Calu3 (cell line): Measurements from ENCODE around the gene SBF1. TPM values are rescaled to one million over a fixed set of nuclear protein-coding genes. Genes with fewer than 3 reads are reported as not detected.

Source experiments
- BruUV-seq: library from RNA; stranded (reverse); fragments of 400-500 nt; replicated peaks from 2 replicates; lab custom pipeline; 2021; lab: Mats Ljungman, UMichigan
- CTCF ChIA-PET: fragments of 300-600 bp; sonication (Branson Sonifier 250); formaldehyde crosslinking; loops from one replicate; lab custom pipeline; 2022; ENCODE audit warnings: antibody characterized with exemption; lab: Charles Lee
- DNase-seq: peaks from one replicate; pipeline ENCODE4 v3.0.0; 2022
- H3K27ac Mint-ChIP-seq: one replicate; pipeline ENCODE4 v1.8.0; 2022; ENCODE audit warnings: mixed read lengths; ENCODE audit not compliant: unreplicated experiment
- H3K27me3 Mint-ChIP-seq: one replicate; pipeline ENCODE4 v1.8.0; 2022; ENCODE audit warnings: mixed read lengths; ENCODE audit not compliant: unreplicated experiment
- H3K36me3 Mint-ChIP-seq: one replicate; pipeline ENCODE4 v1.8.0; 2022; ENCODE audit warnings: mild to moderate bottlenecking, moderate library complexity, mixed read lengths; ENCODE audit not compliant: insufficient read depth, unreplicated experiment
- H3K4me1 Mint-ChIP-seq: one replicate; pipeline ENCODE4 v1.8.0; 2022; ENCODE audit warnings: mild to moderate bottlenecking, low read depth, mixed read lengths; ENCODE audit not compliant: unreplicated experiment
- H3K4me3 Mint-ChIP-seq: one replicate; pipeline ENCODE4 v1.8.0; 2022; ENCODE audit warnings: mild to moderate bottlenecking, low read depth, moderate library complexity, mixed read lengths; ENCODE audit not compliant: unreplicated experiment
- H3K9me3 Mint-ChIP-seq: one replicate; pipeline ENCODE4 v1.8.0; 2022; ENCODE audit warnings: low read depth, mixed read lengths; ENCODE audit not compliant: unreplicated experiment
- CTCF ChIP-seq: fragments of 200-600 bp; IDR thresholded peaks from one replicate; pipeline ENCODE4 v1.8.0; 2022; ENCODE audit warnings: antibody characterized with exemption; ENCODE audit not compliant: unreplicated experiment
- intact Hi-C: fragments of 100-400 bp; cut with micrococcal nuclease; formaldehyde crosslinking; loops from one replicate; pipeline ENCODE4 v1.10.0; 2022; ENCODE audit not compliant: unreplicated experiment
- total RNA-seq: library from RNA; stranded (reverse); gene quantifications from 2 replicates; pipeline ENCODE4 v1.2.3, GENCODE V29; 2022

SBF1 gene
- total RNA-seq, 1 experiment from 2014 or later: 104 TPM

DNA sequence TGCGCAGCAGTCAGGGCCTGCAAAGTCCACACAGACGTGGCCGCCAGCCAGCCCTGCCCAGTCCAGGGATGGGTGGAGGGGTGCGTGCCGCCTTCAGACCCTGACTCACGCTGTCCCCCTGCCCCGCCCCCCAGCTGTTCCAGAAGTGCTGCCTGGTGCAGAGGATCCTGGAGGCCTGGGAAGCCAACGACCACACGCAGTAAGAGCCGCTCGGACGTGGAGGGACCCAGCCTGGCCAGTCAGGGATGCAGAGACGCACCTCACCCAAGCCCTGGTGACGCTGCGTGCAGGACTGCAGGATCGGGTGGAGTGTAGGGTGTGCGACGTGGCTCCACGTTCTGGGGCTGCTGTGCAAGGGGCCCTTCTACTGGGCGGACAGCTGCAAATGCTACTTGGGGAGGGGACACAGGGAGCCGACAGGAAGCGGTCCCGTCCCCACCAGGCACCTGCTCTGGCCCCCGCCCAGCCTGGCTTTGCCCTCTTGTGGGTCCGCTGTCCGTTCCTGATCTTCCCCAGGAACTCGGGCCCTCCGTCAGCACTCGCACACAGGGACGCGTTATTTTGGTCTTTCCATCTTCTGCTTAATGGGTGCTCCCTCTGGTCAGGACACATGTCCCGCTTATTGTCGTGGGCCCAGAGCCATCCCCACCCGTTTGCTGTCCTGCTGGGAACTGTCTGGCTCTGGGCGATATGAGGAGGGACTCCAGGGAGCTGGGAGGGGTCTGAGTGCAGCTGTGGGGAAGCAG, 42.5 kb downstream of the SBF1 start:
- Mint-ChIP-seq H3K4me1 (no peaks in the 10 kb centered on the region), H3K4me3 (no peak overlapping the region), H3K36me3 (peaks cover 54% of the 10 kb centered on the region), H3K9me3 (no peaks in the 10 kb centered on the region), H3K27ac (no peak overlapping the region), H3K27me3 (no peaks in the 10 kb centered on the region)
- intact Hi-C loops: no loop called here
- TF ChIP-seq CTCF: no peak
- no peak for DNase-seq
- CTCF ChIA-PET: interaction anchor here (0.6 kb wide), 1 partner anchor 22 kb away, joined by 3 read pairs; no protein-coding TSS in a partner anchor
- no TSS peak for BruUV-seq

DNA sequence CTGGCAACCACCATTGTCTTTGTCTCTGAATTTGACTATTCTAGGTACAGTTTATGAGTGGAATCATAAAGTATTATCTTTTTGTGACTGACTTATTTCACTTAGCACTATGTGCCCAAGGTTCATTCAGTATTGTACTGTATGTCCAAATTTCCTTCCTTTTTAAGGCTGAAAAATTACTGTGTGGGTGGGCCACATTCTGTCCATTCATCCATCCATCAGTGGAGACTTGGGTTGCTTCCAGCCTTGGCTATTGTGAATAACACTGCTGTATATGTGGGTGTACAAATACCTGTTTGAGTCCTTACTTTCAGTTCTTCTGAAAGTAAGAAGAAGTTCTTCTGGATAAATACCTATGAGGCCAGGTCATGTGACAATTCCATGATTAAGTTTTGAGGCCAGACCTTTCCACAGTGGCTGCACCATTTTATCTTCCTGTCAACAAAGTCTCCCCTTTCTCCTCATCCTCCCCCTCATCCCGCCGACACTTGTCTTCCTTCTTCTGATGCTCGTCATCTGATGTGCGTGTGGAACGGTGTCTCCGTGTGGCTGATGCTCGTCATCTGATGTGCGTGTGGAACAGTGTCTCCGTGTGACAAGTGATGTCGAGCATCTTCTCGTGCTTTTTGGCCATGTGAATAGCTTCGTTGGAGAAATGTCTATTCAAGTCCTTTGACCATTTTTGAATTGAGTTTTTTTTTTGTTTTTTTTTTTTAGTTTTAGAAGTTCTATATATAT, 49.5 kb downstream of the SBF1 start:
- H3K27me3 Mint-ChIP-seq: no peaks in the 10 kb centered on the region
- H3K4me3 Mint-ChIP-seq: no peak overlapping the region
- intact Hi-C loops: no loop called here
- CTCF ChIA-PET: no interaction called here
- H3K9me3 Mint-ChIP-seq: no peaks in the 10 kb centered on the region
- BruUV-seq: no TSS peak
- no peaks in the 10 kb centered on the region for H3K4me1 Mint-ChIP-seq
- no peak for TF ChIP-seq CTCF
- DNase-seq: no peak
- H3K36me3 Mint-ChIP-seq: peaks cover 51% of the 10 kb centered on the region
- H3K27ac Mint-ChIP-seq: no peak overlapping the region

GRCh38 chr22:50423956-50424355, 50.9 kb downstream of the SBF1 start:
- TF ChIP-seq CTCF: no peak
- Mint-ChIP-seq H3K4me1 (no peaks in the 10 kb centered on the region), H3K27ac (no peak overlapping the region), H3K9me3 (no peaks in the 10 kb centered on the region), H3K4me3 (no peak overlapping the region), H3K36me3 (peaks cover 41% of the 10 kb centered on the region), H3K27me3 (no peaks in the 10 kb centered on the region)
- CTCF ChIA-PET: no interaction called here
- BruUV-seq: no TSS peak
- intact Hi-C loops: no loop called here
- DNase-seq: no peak

DNA sequence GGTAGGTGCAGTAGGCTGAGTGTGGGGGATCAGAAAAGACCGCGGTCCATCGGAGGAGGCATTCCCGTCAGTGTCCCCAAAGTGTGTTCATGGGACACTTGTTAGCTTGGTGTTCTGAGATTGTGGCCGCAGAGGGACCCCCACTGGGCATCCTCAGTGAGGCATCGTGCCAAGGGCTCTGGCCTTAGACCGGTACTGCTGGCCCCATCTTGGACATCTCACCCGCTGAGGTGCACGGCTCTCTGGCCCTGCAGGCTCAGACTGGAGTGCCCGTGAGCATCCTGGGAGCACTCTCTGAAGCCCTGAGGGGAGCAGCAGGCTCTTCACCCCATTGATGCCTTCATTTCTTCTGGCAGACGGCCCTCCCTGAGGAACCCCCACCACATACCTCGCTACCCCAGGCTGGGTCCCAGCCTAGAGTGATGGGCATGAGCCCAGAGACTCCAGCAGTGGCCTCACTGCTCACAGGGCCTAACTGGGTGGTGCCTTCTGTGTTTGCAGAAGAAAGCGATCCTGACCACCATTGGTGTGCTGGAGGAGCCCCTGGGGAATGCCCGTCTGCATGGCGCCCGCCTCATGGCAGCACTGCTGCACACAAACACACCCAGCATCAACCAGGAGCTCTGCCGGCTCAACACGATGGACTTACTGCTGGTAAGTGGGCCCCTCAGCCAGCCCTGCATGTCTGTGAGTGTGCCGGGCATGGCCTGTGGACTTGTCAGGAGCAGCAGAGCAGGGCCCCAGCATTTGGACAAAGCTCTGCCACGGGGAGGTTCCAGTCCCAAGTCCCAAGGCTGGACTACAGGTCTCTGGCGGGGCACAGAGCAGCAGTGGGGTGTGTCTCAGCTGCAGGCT, 51.6 kb downstream of the SBF1 start:
- peaks cover 36% of the 10 kb centered on the region for H3K36me3 Mint-ChIP-seq
- CTCF ChIA-PET: no interaction called here
- BruUV-seq: no TSS peak

More for the DNA sequence above, 51.6 kb downstream of the SBF1 start:
- H3K4me3 Mint-ChIP-seq: no peak overlapping the region
- no peaks in the 10 kb centered on the region for H3K27me3 Mint-ChIP-seq
- intact Hi-C loops: no loop called here
- no peaks in the 10 kb centered on the region for H3K4me1 Mint-ChIP-seq
- H3K27ac Mint-ChIP-seq: no peak overlapping the region
- TF ChIP-seq CTCF: no peak
- H3K9me3 Mint-ChIP-seq: no peaks in the 10 kb centered on the region
- no peak for DNase-seq
